Activated CD8-positive, alpha-beta T cell treated with anti-CD3 and anti-CD28 coated beads, Interleukin-2, amount 10 ng/mL, durations not matched to agents 7 days and 5 days (primary cell): Measurements from ENCODE around the gene RAF1. TPM values are rescaled to one million over a fixed set of nuclear protein-coding genes. Genes with fewer than 3 reads are reported as not detected.
"Not testable (repeated sequence)": the region's sequence is repeated elsewhere in the genome, so short reads cannot be mapped to it uniquely, and the experiment has no call there.

Experiments
- ATAC-seq: fragments of 150-1000 bp; cut with Tn5 transposase; one replicate; pipeline ENCODE4 v1.10.0; 2021; ENCODE audit warnings: moderate library complexity
- CTCF ChIA-PET: fragments of 350-600 bp; sonication (Branson Sonifier 250); formaldehyde crosslinking; loops from one replicate; lab custom pipeline; 2021; ENCODE audit warnings: antibody characterized with exemption; lab: Charles Lee
- POLR2A ChIA-PET: fragments of 350-600 bp; sonication (Branson Sonifier 250); formaldehyde crosslinking; loops from one replicate; lab custom pipeline; 2021; ENCODE audit warnings: antibody characterized with exemption; lab: Charles Lee
- DNase-seq: peaks from one replicate; pipeline ENCODE4 v3.0.0-alpha.2; 2020
- H3K27ac Mint-ChIP-seq: one replicate; pipeline ENCODE4 v1.8.0; 2021; ENCODE audit warnings: mild to moderate bottlenecking, mixed read lengths
- H3K27me3 Mint-ChIP-seq: one replicate; pipeline ENCODE4 v1.8.0; 2021; ENCODE audit warnings: low read depth, mixed read lengths
- H3K36me3 Mint-ChIP-seq: one replicate; pipeline ENCODE4 v1.8.0; 2021; ENCODE audit warnings: low read depth, mixed read lengths
- H3K4me1 Mint-ChIP-seq: one replicate; pipeline ENCODE4 v1.8.0; 2021; ENCODE audit warnings: low read depth, mixed read lengths
- H3K4me3 Mint-ChIP-seq: one replicate; pipeline ENCODE4 v1.8.0; 2021; ENCODE audit warnings: mild to moderate bottlenecking, mixed read lengths
- H3K9me3 Mint-ChIP-seq: one replicate; pipeline ENCODE4 v1.8.0; 2022; ENCODE audit warnings: mixed read lengths; ENCODE audit not compliant: insufficient read depth
- total RNA-seq, 2 experiments: library from RNA; stranded (reverse); gene quantifications; one replicate each; pipeline ENCODE4 v1.2.3, GENCODE V29; 2021

RAF1 gene
- total RNA-seq, 2 experiments from 2014 or later, result 86.5 to 91.6 TPM

DNA sequence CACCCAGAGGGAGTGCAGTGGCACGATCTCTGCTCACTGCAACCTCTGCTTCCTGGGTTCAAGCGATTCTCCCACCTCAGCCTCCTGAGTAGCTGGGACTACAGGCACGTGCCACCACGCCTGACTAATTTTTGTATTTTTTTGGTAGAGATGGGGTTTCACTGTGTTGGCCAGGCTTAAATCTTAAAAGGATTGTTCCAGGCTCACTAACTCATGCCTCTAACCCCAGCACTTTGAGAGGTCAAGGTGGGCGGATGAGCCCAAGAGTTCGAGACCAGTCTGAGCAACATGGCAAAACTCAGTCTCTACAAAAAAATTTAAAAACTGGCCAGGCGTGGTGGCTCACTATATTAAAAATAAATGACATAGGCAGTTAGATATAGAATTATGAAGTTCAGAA is 33.1 kb downstream of the RAF1 start:
- ATAC-seq, H3K27ac Mint-ChIP-seq, H3K9me3 Mint-ChIP-seq, POLR2A ChIA-PET, H3K27me3 Mint-ChIP-seq, DNase-seq, CTCF ChIA-PET, H3K4me3 Mint-ChIP-seq: not testable (repeated sequence)
- H3K36me3 Mint-ChIP-seq, result peaks cover 14% of the 10 kb centered on the region
- H3K4me1 Mint-ChIP-seq, result peaks cover 15% of the 10 kb centered on the region

GRCh38 chr3:12630292-12630691 is 33.6 kb downstream of the RAF1 start:
- no peaks in the 10 kb centered on the region for H3K9me3 Mint-ChIP-seq
- POLR2A ChIA-PET, result no interaction called here
- no peaks in the 10 kb centered on the region for H3K27me3 Mint-ChIP-seq
- no peak overlapping the region for H3K4me3 Mint-ChIP-seq
- H3K27ac Mint-ChIP-seq, result no peak overlapping the region
- peaks cover 14% of the 10 kb centered on the region for H3K36me3 Mint-ChIP-seq
- CTCF ChIA-PET, result no interaction called here
- ATAC-seq (no peak), DNase-seq (no peak)
- peaks cover 21% of the 10 kb centered on the region for H3K4me1 Mint-ChIP-seq

DNA sequence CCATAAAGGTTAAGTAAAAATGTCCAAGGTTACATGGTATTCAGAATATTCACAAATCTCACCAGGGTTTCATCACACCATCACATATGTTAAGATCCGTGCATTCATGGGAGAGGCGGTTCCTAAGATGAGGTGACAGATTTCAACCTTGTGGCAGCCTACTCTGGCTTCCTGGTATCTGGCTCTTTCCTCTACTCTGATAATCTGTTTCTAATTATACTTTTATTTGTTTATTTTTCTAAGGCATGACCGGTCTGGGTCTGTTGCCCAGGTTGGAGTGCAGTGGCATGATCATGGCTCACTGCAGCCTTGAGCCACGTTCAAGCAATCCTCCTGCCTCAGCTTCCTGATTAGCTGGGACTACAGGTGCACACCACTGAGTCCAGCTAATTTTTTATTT is 34.4 kb downstream of the RAF1 start:
- ATAC-seq, result no peak
- ChIA-PET CTCF (interaction anchor here (0.7 kb wide), 1 partner anchor 15 kb away, joined by 3 read pairs; no protein-coding TSS in a partner anchor), POLR2A (no interaction called here)
- peaks cover 23% of the 10 kb centered on the region for H3K4me1 Mint-ChIP-seq
- DNase-seq, result no peak
- peaks cover 10% of the 10 kb centered on the region for H3K36me3 Mint-ChIP-seq
- no peak overlapping the region for H3K4me3 Mint-ChIP-seq
- H3K27ac Mint-ChIP-seq, result no peak overlapping the region
- H3K27me3 Mint-ChIP-seq, result no peaks in the 10 kb centered on the region
- H3K9me3 Mint-ChIP-seq, result no peaks in the 10 kb centered on the region

DNA sequence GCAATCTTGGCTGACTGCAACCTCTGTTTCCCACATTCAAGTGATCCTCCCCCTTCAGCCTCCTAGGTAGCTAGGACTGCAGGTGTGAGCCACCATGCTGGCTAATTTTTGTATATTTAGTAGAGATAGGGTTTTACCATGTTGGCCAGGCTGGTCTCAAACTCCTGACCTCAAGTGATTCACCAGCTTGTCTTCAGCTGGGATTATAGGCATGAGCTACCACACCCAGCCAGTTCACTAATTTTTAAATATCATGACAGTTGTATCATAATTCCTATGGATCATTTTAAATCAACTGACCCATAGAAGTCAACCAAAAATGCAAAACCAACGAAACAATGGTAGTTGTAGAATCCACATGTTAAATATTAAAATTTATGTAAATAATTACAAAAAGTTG is 35.1 kb downstream of the RAF1 start:
- Mint-ChIP-seq H3K27ac (no peak overlapping the region), H3K9me3 (no peaks in the 10 kb centered on the region), H3K27me3 (no peaks in the 10 kb centered on the region), H3K4me3 (no peak overlapping the region), H3K4me1 (peaks cover 26% of the 10 kb centered on the region), H3K36me3 (peaks cover 5% of the 10 kb centered on the region)
- DNase-seq (no peak), ATAC-seq (no peak)
- CTCF ChIA-PET, result interaction anchor here (0.7 kb wide), 1 partner anchor 11 kb away, joined by 3 read pairs; no protein-coding TSS in a partner anchor
- POLR2A ChIA-PET, result no interaction called here

DNA sequence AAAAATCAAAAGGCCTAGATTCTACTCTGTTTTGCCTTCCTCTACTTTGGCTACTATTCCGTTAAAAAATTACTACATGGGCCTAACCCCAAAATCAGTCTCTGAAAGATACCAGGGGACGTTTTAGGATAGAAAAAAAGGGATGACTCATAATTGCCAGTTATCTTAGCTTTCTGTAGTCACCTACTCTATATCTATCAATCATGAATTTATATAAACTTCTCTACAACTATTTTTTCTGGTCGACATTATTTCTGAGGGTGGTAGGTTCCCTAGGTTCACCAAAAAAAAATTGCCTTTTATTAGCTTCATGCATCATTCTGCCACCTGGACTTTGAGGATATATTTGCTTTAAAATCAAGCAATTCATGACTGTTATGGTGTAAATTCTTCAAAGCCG is 36.5 kb downstream of the RAF1 start:
- H3K36me3 Mint-ChIP-seq, result peaks cover 2% of the 10 kb centered on the region
- ChIA-PET POLR2A (no interaction called here), CTCF (no interaction called here)
- H3K27ac Mint-ChIP-seq, result no peak overlapping the region
- no peak overlapping the region for H3K4me3 Mint-ChIP-seq
- H3K4me1 Mint-ChIP-seq, result peaks cover 25% of the 10 kb centered on the region
- DNase-seq (no peak), ATAC-seq (no peak)
- no peaks in the 10 kb centered on the region for H3K27me3 Mint-ChIP-seq
- H3K9me3 Mint-ChIP-seq, result no peaks in the 10 kb centered on the region

- DNase-seq, H3K27ac Mint-ChIP-seq, H3K9me3 Mint-ChIP-seq, ATAC-seq, POLR2A ChIA-PET, H3K27me3 Mint-ChIP-seq, H3K36me3 Mint-ChIP-seq, H3K4me3 Mint-ChIP-seq: not testable (repeated sequence)
- H3K4me1 Mint-ChIP-seq, result peaks cover 36% of the 10 kb centered on the region
- CTCF ChIA-PET, result interaction anchor here (0.8 kb wide), 1 partner anchor 19 kb away, joined by 3 read pairs; no protein-coding TSS in a partner anchor
These were observed 39.0 kb downstream of the RAF1 start for GRCh38 chr3:12624964-12625363.

- ChIA-PET CTCF (interaction anchor here (0.5 kb wide), 1 partner anchor 65 kb away, joined by 3 read pairs; no protein-coding TSS in a partner anchor), POLR2A (no interaction called here)
- Mint-ChIP-seq H3K9me3 (no peaks in the 10 kb centered on the region), H3K36me3 (no peaks in the 10 kb centered on the region), H3K27ac (no peak overlapping the region), H3K4me3 (no peak overlapping the region), H3K4me1 (peaks cover 36% of the 10 kb centered on the region), H3K27me3 (no peaks in the 10 kb centered on the region)
- DNase-seq (no peak), ATAC-seq (no peak)
These were observed 39.9 kb downstream of the RAF1 start for GRCh38 chr3:12624056-12624455.

- peak overlapping the region; percentile 21 for H3K27ac Mint-ChIP-seq
- POLR2A ChIA-PET, result no interaction called here
- no peak overlapping the region for H3K4me3 Mint-ChIP-seq
- H3K27me3 Mint-ChIP-seq, result no peaks in the 10 kb centered on the region
- DNase-seq (no peak), ATAC-seq (no peak)
- no peaks in the 10 kb centered on the region for H3K9me3 Mint-ChIP-seq
- CTCF ChIA-PET, result no interaction called here
- no peaks in the 10 kb centered on the region for H3K36me3 Mint-ChIP-seq
- peaks cover 34% of the 10 kb centered on the region for H3K4me1 Mint-ChIP-seq
These were observed 41.6 kb downstream of the RAF1 start for GRCh38 chr3:12622335-12622734.

- CTCF ChIA-PET, result no interaction called here
- DNase-seq, result no peak
- no peak overlapping the region for H3K27ac Mint-ChIP-seq
- POLR2A ChIA-PET, result no interaction called here
- ATAC-seq, result no peak
- H3K4me3 Mint-ChIP-seq, result no peak overlapping the region
- no peaks in the 10 kb centered on the region for H3K27me3 Mint-ChIP-seq
- peaks cover 27% of the 10 kb centered on the region for H3K4me1 Mint-ChIP-seq
- peaks cover 7% of the 10 kb centered on the region for H3K36me3 Mint-ChIP-seq
- H3K9me3 Mint-ChIP-seq, result no peaks in the 10 kb centered on the region
These were observed 43.2 kb downstream of the RAF1 start for GRCh38 chr3:12620729-12621128.

- DNase-seq (no peak), ATAC-seq (no peak)
- CTCF ChIA-PET, result no interaction called here
- no peaks in the 10 kb centered on the region for H3K9me3 Mint-ChIP-seq
- POLR2A ChIA-PET, result no interaction called here
- H3K27ac Mint-ChIP-seq, result no peak overlapping the region
- H3K36me3 Mint-ChIP-seq, result peaks cover 9% of the 10 kb centered on the region
- peaks cover 25% of the 10 kb centered on the region for H3K4me1 Mint-ChIP-seq
- no peaks in the 10 kb centered on the region for H3K27me3 Mint-ChIP-seq
- H3K4me3 Mint-ChIP-seq, result no peak overlapping the region
These were observed 43.6 kb downstream of the RAF1 start for GRCh38 chr3:12620305-12620704.

DNA sequence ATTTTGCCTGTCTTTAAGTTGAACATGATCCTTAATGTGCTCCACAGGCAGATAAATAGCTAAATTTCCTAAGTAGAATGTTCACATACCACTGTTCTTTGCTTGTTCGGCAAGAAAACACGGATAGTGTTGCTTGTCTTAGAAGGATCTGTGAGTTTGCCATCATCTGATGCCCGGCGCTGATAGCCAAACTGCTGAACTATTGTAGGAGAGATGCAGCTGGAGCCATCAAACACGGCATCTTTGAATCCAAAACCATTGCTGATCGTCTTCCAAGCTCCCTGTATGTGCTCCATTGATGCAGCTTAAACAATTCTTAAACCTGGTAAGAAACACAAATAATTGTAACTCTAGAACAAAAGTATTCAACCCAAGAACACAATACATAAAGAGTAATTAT is 45.5 kb downstream of the RAF1 start:
- peaks cover 21% of the 10 kb centered on the region for H3K36me3 Mint-ChIP-seq
- no peak for ATAC-seq

GRCh38 chr3:12615266-12615665 is 48.7 kb downstream of the RAF1 start:
- no peak overlapping the region for H3K27ac Mint-ChIP-seq
- peaks cover 21% of the 10 kb centered on the region for H3K4me1 Mint-ChIP-seq
- ATAC-seq, result no peak

More for the DNA sequence above, 45.5 kb downstream of the RAF1 start:
- ChIA-PET POLR2A (no interaction called here), CTCF (interaction anchor here (0.7 to 1.1 kb wide), 2 partner anchors 11 to 40 kb away, joined by 3 read pairs; no protein-coding TSS in a partner anchor)
- no peak for DNase-seq
- H3K9me3 Mint-ChIP-seq, result no peaks in the 10 kb centered on the region
- H3K4me3 Mint-ChIP-seq, result no peak overlapping the region
- peaks cover 28% of the 10 kb centered on the region for H3K4me1 Mint-ChIP-seq
- H3K27me3 Mint-ChIP-seq, result no peaks in the 10 kb centered on the region
- H3K27ac Mint-ChIP-seq, result no peak overlapping the region

More at GRCh38 chr3:12615266-12615665, 48.7 kb downstream of the RAF1 start:
- ChIA-PET CTCF (interaction anchor here (0.8 to 1.4 kb wide), 5 partner anchors 8 to 105 kb away, joined by 3 to 6 read pairs (median 3); no protein-coding TSS in a partner anchor), POLR2A (interaction anchor here (0.6 kb wide), 2 partner anchors 49 to 216 kb away, joined by 3 read pairs; partner anchors contain the start of gene RAF1)
- DNase-seq, result no peak
- Mint-ChIP-seq H3K36me3 (peaks cover 34% of the 10 kb centered on the region), H3K9me3 (no peaks in the 10 kb centered on the region), H3K27me3 (no peaks in the 10 kb centered on the region), H3K4me3 (no peak overlapping the region)
